ENCODE results near the gene CYTIP.
"Not testable (repeated sequence)": the region's sequence is repeated elsewhere in the genome, so short reads cannot be mapped to it uniquely, and the experiment has no call there.

The CYTIP gene

DNA sequence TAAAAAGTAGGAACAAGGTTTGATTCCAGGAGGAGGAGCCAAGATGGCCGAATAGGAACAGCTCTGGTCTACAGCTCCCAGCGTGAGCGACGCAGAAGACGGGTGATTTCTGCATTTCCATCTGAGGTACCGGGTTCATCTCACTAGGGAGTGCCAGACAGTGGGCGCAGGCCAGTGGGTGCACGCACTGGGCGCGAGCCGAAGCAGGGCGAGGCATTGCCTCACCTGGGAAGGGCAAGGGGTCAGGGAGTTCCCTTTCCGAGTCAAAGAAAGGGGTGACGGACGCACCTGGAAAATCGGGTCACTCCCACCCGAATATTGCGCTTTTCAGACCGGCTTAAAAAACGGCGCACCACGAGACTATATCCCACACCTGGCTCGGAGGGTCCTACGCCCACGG, 75.4 kb downstream of the CYTIP start:
- not testable (repeated sequence) for DNase-seq (ENCODE audit: low read depth)

DNA sequence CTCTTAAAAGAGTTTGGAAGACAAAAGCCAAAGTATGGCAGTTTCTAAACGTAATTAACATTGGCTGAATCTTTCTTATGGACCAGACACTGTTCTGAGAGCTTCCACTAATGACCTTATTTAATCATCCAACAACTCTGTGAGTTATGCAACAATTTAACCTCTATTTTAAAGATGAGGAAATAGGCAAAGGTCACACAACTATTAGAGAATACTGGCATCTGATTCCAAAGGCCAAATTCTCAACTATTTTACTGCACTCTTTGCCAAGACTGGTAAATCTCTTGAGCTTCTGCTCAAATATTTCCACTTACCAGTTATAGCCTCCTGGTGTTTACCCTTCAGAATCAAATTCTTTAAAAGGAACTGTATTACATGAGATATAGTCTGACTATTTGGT, 76.2 kb downstream of the CYTIP start:
- no peak for DNase-seq (ENCODE audit: low read depth)

All from stimulated activated CD8-positive, alpha-beta memory T cell treated with anti-CD3 and anti-CD28 coated beads, Interleukin-15, amount 100 ng/mL, for 24 hours (primary cell).